Islet precursor cell (in vitro differentiated cells): ENCODE results near the gene WSB1.
"Not testable (repeated sequence)": the region's sequence is repeated elsewhere in the genome, so short reads cannot be mapped to it uniquely, and the experiment has no call there.

Experiments
- DNase-seq: peaks from one replicate; pipeline ENCODE4 v3.0.0-alpha.2; 2018

The WSB1 gene

GRCh38 chr17:27293898-27294688 lies at the start of gene WSB1:
WSB1 (plus strand) TSS chr17:27294114; CDS start chr17:27294396, 282 bp downstream.
- peak; percentile 97 for DNase-seq

GRCh38 chr17:27244491-27245223 lies 49.3 kb upstream of the WSB1 start:
- peak; percentile 54 for DNase-seq

- DNase-seq = peak; percentile 96
Measured at GRCh38 chr17:27245230-27245696, 48.7 kb upstream of the WSB1 start.

- DNase-seq = no peak
Measured at GRCh38 chr17:27246537-27246936, 47.4 kb upstream of the WSB1 start.

GRCh38 chr17:27247071-27247957 lies 46.6 kb upstream of the WSB1 start:
- DNase-seq = peak; percentile 49

GRCh38 chr17:27247958-27248342 lies 46.0 kb upstream of the WSB1 start:
- DNase-seq = no peak

- DNase-seq = not testable (repeated sequence)
Measured at GRCh38 chr17:27250791-27251190, 43.1 kb upstream of the WSB1 start.

- DNase-seq = not testable (repeated sequence)
Measured at GRCh38 chr17:27254802-27255201, 39.1 kb upstream of the WSB1 start.

- DNase-seq = no peak
Measured at GRCh38 chr17:27256225-27257030, 37.5 kb upstream of the WSB1 start.

- peak; percentile 38 for DNase-seq
Measured at GRCh38 chr17:27257031-27257357, 36.9 kb upstream of the WSB1 start.

GRCh38 chr17:27259356-27259755 lies 34.6 kb upstream of the WSB1 start:
- DNase-seq = peak; percentile 47

GRCh38 chr17:27263386-27263785 lies 30.5 kb upstream of the WSB1 start:
- DNase-seq = no peak

- peak; percentile 22 for DNase-seq
Measured at GRCh38 chr17:27264068-27264812, 29.7 kb upstream of the WSB1 start.

GRCh38 chr17:27265333-27265732 lies 28.6 kb upstream of the WSB1 start:
- peak; percentile 2 for DNase-seq

- no peak for DNase-seq
Measured at GRCh38 chr17:27266228-27266627, 27.7 kb upstream of the WSB1 start.

- no peak for DNase-seq
Measured at GRCh38 chr17:27268394-27269085, 25.4 kb upstream of the WSB1 start.

GRCh38 chr17:27269201-27269600 lies 24.7 kb upstream of the WSB1 start:
- DNase-seq = no peak

GRCh38 chr17:27269974-27270373 lies 23.9 kb upstream of the WSB1 start:
- DNase-seq = no peak

GRCh38 chr17:27276653-27277156 lies 17.2 kb upstream of the WSB1 start:
- peak; percentile 80 for DNase-seq

- not testable (repeated sequence) for DNase-seq
Measured at GRCh38 chr17:27279132-27279531, 14.8 kb upstream of the WSB1 start.

GRCh38 chr17:27280527-27280926 lies 13.4 kb upstream of the WSB1 start:
- no peak for DNase-seq
